Ishikawa (cell line): ENCODE measurements around the gene THSD4.

Source experiments
- CEBPB ChIP-seq: IDR thresholded peaks from 2 replicates; pipeline ENCODE4 v1.6.1; 2012
- CREB1 ChIP-seq: IDR thresholded peaks from 2 replicates; pipeline ENCODE4 v1.6.1; 2012; ENCODE audit warnings: low read depth
- EGR1 ChIP-seq: IDR thresholded peaks from 2 replicates; pipeline ENCODE4 v1.6.1; 2012
- EP300 ChIP-seq: IDR thresholded peaks from 2 replicates; pipeline ENCODE4 v1.6.1; 2012; ENCODE audit warnings: borderline replicate concordance
- FOXM1 ChIP-seq: IDR thresholded peaks from 2 replicates; pipeline ENCODE4 v1.6.1; 2012; ENCODE audit warnings: low read depth, borderline replicate concordance
- NFIC ChIP-seq: IDR thresholded peaks from 2 replicates; pipeline ENCODE4 v1.6.1; 2012
- RAD21 ChIP-seq: IDR thresholded peaks from 2 replicates; pipeline ENCODE4 v1.6.1; 2012; ENCODE audit warnings: low read depth
- REST ChIP-seq: IDR thresholded peaks from 2 replicates; pipeline ENCODE4 v1.6.1; 2012; ENCODE audit warnings: low read depth, mild to moderate bottlenecking
- TAF1 ChIP-seq: IDR thresholded peaks from 2 replicates; pipeline ENCODE4 v1.6.1; 2012; ENCODE audit warnings: low read depth, mild to moderate bottlenecking
- TCF12 ChIP-seq: IDR thresholded peaks from 2 replicates; pipeline ENCODE4 v1.6.1; 2012; ENCODE audit warnings: low read depth
- USF1 ChIP-seq: IDR thresholded peaks from 2 replicates; pipeline ENCODE4 v1.6.1; 2012
- YY1 ChIP-seq: IDR thresholded peaks from 2 replicates; pipeline ENCODE4 v1.6.1; 2012; ENCODE audit warnings: low read depth
- ZBTB7A ChIP-seq: IDR thresholded peaks from 2 replicates; pipeline ENCODE4 v1.6.1; 2012; ENCODE audit warnings: low read depth
- TF ChIP-seq, protein P1 (sequence below): IDR thresholded peaks from 2 replicates; pipeline ENCODE4 v1.6.1; 2012

DNA sequence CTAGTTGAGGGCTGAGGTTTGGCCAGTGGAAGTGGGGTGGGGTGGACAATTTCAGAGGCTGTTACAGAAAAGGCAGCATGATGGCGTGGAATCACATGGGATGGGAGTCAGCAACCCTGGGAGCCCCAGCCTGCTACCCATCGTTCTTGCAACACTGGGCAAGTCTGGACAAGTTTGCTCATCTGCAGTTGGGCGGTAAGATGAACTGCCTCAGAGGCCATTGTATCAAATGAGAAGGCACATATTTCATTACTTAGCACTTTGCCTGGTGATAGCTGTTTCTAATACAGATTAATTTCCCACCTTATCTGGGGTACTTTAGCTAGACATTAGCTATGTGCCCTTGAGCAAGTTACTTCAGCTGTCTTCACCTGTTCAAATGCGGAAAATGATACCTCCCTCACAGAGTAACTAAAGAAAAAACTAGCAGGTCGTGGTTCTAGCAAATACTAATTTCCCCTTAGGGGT is 248.9 kb downstream of the THSD4 start:
- no peak for TF ChIP-seq EP300
- no peak for TF ChIP-seq YY1
- TF ChIP-seq USF1, result no peak
- no peak for TF ChIP-seq CEBPB
- TF ChIP-seq RAD21, result no peak
- no peak for TF ChIP-seq EGR1
- TF ChIP-seq CREB1, result no peak
- no peak for TF ChIP-seq TAF1
- no peak for TF ChIP-seq REST
- TF ChIP-seq, protein P1, sequence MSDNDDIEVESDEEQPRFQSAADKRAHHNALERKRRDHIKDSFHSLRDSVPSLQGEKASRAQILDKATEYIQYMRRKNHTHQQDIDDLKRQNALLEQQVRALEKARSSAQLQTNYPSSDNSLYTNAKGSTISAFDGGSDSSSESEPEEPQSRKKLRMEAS, result no peak
- no peak for TF ChIP-seq NFIC
- TF ChIP-seq FOXM1, result no peak
- no peak for TF ChIP-seq TCF12
- no peak for TF ChIP-seq ZBTB7A
